HS-5 (cell line): ENCODE data around the gene ATL2.
"Not testable (repeated sequence)": the region's sequence is repeated elsewhere in the genome, so short reads cannot be mapped to it uniquely, and the experiment has no call there.

Experiments
- DNase-seq: peaks from one replicate; pipeline ENCODE4 v3.0.0-alpha.2; 2012; ENCODE audit warnings: low read depth

Gene ATL2

GRCh38 chr2:38327580-38327979, 49.5 kb downstream of the ATL2 start:
- no peak for DNase-seq

GRCh38 chr2:38323623-38324022, 53.5 kb downstream of the ATL2 start:
- no peak for DNase-seq

- no peak for DNase-seq
These were observed 54.7 kb downstream of the ATL2 start for GRCh38 chr2:38322224-38322914.

- not testable (repeated sequence) for DNase-seq
These were observed 57.8 kb downstream of the ATL2 start for GRCh38 chr2:38319240-38319639.

- DNase-seq, result no peak
These were observed 59.3 kb downstream of the ATL2 start for GRCh38 chr2:38317725-38318124.

GRCh38 chr2:38315707-38316333, 61.3 kb downstream of the ATL2 start:
- no peak for DNase-seq

GRCh38 chr2:38308821-38309220, 68.3 kb downstream of the ATL2 start:
- DNase-seq, result no peak

- DNase-seq, result no peak
These were observed 74.9 kb downstream of the ATL2 start for GRCh38 chr2:38301969-38302702.

- no peak for DNase-seq
These were observed 75.6 kb downstream of the ATL2 start for GRCh38 chr2:38301340-38301968.

- no peak for DNase-seq
These were observed 78.5 kb downstream of the ATL2 start for GRCh38 chr2:38298539-38298938.

- DNase-seq, result no peak
These were observed 80.8 kb downstream of the ATL2 start for GRCh38 chr2:38296197-38296780.

- DNase-seq, result no peak
These were observed 82.5 kb downstream of the ATL2 start for GRCh38 chr2:38294597-38294996.

GRCh38 chr2:38293152-38293865, 83.8 kb downstream of the ATL2 start:
- DNase-seq, result no peak

- DNase-seq, result no peak
These were observed 86.7 kb downstream of the ATL2 start for GRCh38 chr2:38290332-38290731.

GRCh38 chr2:38284971-38285370, 92.1 kb downstream of the ATL2 start:
- no peak for DNase-seq

- no peak for DNase-seq
These were observed 95.9 kb downstream of the ATL2 start for GRCh38 chr2:38281095-38281742.

- DNase-seq, result no peak
These were observed 97.9 kb downstream of the ATL2 start for GRCh38 chr2:38279201-38279600.

GRCh38 chr2:38278117-38278438, 99.0 kb downstream of the ATL2 start:
- not testable (repeated sequence) for DNase-seq

- DNase-seq, result no peak
These were observed 99.6 kb downstream of the ATL2 start for GRCh38 chr2:38277245-38278116.
